ENCODE results near the gene TTC19.

The TTC19 gene

DNA sequence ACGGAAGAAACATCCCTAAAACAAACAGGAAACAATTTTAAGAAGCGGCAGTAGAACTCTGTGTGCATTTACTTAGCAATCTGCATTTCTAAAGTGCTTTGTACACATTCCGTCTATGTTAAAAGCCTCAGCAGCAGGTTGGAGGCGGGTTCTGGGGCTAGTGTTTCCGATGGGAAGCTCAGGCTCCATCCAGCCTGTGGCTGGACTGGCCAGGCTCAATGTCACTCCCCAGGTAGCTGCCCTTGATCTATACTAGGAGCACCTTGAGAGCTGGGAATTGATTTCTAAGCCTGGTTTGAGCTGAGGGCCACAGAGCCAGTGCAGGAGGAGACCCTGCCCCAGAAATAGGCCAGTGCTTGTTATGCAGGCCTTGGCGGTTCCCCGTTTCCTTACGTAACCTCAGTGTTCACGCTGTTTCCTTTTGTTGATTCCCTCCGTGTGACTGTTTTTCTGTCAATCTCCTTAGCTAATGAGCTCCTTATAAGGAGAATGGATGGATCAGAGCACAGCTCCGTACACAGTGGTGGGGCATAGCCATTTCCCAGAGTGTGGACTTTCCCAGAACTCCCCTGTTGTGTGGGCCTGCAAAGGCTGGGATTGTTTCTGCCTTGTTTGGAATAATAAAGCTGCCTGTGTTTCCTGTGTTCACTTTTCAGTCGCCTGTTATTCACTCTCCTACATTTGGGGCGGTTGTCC is 33.3 kb upstream of the TTC19 start:
- POLR2A ChIA-PET: no interaction called here
- TF ChIP-seq CTCF (IDR thresholded peaks at IDR 0.05; ENCODE audit: insufficient read depth, low read length, missing control alignments): no peak
- CTCF ChIA-PET: interaction anchor here (1.2 to 3.7 kb wide), 3 partner anchors 9 to 138 kb away, joined by 3 to 15 read pairs (median 5); partner anchors contain the start of gene ADORA2B
- no peak overlapping the region for H3K4me3 ChIP-seq (ENCODE audit: low read depth, low read length)
- DNase-seq (ENCODE audit: low read depth, low spot score): no peak

GRCh38 chr17:15966879-15967248 is 32.8 kb upstream of the TTC19 start:
- ChIA-PET POLR2A (no interaction called here), CTCF (interaction anchor here (1.2 to 3.7 kb wide), 3 partner anchors 8 to 138 kb away, joined by 3 to 15 read pairs (median 5); partner anchors contain the start of gene ADORA2B)
- no peak for TF ChIP-seq CTCF (IDR thresholded peaks at IDR 0.05; ENCODE audit: insufficient read depth, low read length, missing control alignments)
- no peak overlapping the region for H3K4me3 ChIP-seq (ENCODE audit: low read depth, low read length)
- DNase-seq (ENCODE audit: low read depth, low spot score): no peak

DNA sequence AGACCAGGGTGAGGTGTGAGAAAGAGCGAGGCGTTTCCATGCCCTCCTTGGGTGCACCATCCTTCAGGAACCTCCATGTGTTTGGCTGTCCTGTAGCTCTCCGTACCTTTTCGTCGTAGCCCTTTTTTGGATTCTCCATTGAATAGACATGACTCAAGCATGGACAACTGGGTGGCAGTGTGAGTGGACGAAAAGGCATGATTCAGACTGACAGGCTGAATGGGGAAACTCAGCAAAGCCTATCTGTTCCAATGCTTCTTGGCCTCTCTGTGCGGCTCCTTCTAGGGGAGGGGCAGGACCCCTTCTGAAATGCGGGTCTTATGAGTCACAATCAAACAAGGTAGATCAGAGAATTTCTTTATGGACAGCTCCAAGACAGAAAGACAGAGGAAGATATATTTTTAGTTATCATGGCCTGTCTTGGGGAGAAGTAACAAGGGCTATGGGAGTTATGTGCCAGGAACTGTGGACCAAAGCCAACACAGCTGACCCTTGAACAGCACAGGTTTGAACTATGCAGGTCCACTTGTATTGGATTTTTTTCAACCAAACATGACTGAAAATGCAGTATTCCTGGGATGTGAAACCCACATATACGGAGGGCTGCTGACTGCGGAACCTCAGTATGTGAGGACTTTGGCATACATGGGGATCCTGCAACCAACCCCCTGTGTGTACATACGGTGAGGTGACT is 31.8 kb upstream of the TTC19 start:
- no peak overlapping the region for H3K4me3 ChIP-seq (ENCODE audit: low read depth, low read length)
- no peak for DNase-seq (ENCODE audit: low read depth, low spot score)
- ChIA-PET POLR2A (no interaction called here), CTCF (interaction anchor here (3.7 kb wide), 1 partner anchor 23 kb away, joined by 15 read pairs; the partner anchor contains the start of gene ADORA2B)
- TF ChIP-seq CTCF (IDR thresholded peaks at IDR 0.05; ENCODE audit: insufficient read depth, low read length, missing control alignments): no peak

DNA sequence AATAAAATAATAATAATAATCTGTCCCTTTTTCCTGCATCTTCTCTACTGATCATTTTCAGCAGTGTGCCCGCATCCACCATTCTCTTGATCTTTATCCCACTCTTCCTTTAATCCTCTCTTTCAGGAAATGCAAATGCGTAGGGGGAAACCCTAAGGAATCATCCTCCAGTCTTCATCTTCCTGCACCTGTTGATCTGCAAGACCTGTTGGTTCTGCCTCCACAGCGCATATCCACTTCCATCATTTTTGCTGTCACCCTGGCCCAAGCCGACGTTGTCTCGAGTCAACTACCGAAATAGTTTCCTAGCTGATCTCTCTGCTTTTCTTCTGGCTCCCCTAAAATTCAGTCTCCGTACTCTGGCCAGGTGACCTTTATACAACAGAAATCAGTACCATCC is 30.2 kb upstream of the TTC19 start:
- CTCF ChIA-PET: no interaction called here
- POLR2A ChIA-PET: interaction anchor here (0.6 kb wide), 1 partner anchor 10 kb away, joined by 4 read pairs; no protein-coding TSS in a partner anchor
- no peak for DNase-seq (ENCODE audit: low read depth, low spot score)
- no peak for TF ChIP-seq CTCF (IDR thresholded peaks at IDR 0.05; ENCODE audit: insufficient read depth, low read length, missing control alignments)
- no peak overlapping the region for H3K4me3 ChIP-seq (ENCODE audit: low read depth, low read length)

DNA sequence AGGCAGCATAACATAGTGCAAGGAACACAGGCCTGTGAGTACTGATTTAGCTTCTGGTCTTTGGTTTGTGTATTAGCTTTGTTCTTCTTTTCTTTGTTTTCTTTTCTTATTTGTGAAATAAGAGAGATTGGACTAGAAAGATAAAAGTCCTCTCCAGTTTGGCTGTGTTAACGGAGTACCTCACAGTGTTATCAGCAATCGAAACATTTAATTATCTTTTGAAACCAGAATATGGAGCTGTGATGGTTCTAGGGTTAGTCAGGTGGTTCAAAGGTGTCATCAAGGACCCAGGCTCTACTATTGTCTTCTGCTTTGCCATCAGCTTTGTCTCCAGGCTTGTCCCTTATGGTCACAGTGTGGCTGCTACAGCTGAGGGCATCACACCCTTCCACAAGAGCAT is 29.1 kb upstream of the TTC19 start:
- no peak for DNase-seq (ENCODE audit: low read depth, low spot score)
- no peak for TF ChIP-seq CTCF (IDR thresholded peaks at IDR 0.05; ENCODE audit: insufficient read depth, low read length, missing control alignments)
- POLR2A ChIA-PET: no interaction called here
- no peak overlapping the region for H3K4me3 ChIP-seq (ENCODE audit: low read depth, low read length)
- CTCF ChIA-PET: interaction anchor here (1.1 kb wide), 1 partner anchor 11 kb away, joined by 3 read pairs; no protein-coding TSS in a partner anchor

DNA sequence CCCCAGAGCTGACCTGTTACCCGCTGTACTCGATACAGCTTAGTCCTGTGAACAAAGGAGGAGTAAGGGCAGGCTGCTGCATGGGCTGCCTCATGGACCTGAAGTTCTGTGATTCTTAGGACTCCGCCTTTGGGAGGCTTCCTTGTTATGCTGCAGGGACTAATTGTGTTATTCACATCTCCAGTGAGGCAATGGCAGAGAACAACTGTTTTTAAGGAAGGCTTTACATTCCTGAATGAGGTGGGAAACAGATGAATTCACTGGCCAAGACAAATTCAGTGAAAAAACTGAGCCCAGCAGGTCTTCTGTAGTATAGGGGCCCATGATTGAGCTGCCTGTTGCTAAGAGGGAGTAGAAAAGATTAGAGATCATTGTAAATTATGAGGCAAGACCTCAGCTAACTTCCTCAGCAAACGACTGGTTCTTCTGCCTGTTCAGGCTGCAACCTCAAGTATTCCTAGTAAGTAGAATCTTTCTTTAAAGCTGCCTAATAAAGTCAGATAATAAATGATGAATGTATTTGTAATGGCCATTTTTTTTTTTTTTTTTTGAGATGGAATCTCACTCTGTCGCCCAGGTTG is 28.4 kb upstream of the TTC19 start:
- DNase-seq (ENCODE audit: low read depth, low spot score): no peak
- CTCF ChIA-PET: no interaction called here
- POLR2A ChIA-PET: no interaction called here
- H3K4me3 ChIP-seq (ENCODE audit: low read depth, low read length): no peak overlapping the region
- no peak for TF ChIP-seq CTCF (IDR thresholded peaks at IDR 0.05; ENCODE audit: insufficient read depth, low read length, missing control alignments)
